GM21723 (cell line): ENCODE results near the gene RPL11.
"Not testable (repeated sequence)": the region's sequence is repeated elsewhere in the genome, so short reads cannot be mapped to it uniquely, and the experiment has no call there.

Experiments used
- ATAC-seq: cut with Tn5 transposase; IDR thresholded peaks from one replicate; pipeline ENCODE4 v1.9.1; 2021; ENCODE audit warnings: mild to moderate bottlenecking, moderate library complexity; ENCODE audit not compliant: unreplicated experiment

Gene RPL11

GRCh38 chr1:23684415-23684814 lies 7.2 kb upstream of the RPL11 start:
- ATAC-seq: no peak

GRCh38 chr1:23685197-23685596 lies 6.4 kb upstream of the RPL11 start:
- not testable (repeated sequence) for ATAC-seq

GRCh38 chr1:23687680-23688079 lies 3.9 kb upstream of the RPL11 start:
- not testable (repeated sequence) for ATAC-seq

GRCh38 chr1:23688281-23688680 lies 3.3 kb upstream of the RPL11 start:
- ATAC-seq: not testable (repeated sequence)

- no peak for ATAC-seq
Measured at GRCh38 chr1:23692308-23692871, 784 bp downstream of the RPL11 start.

GRCh38 chr1:23693599-23693998 lies 2.0 kb downstream of the RPL11 start:
- no peak for ATAC-seq

GRCh38 chr1:23694371-23694770 lies 2.8 kb downstream of the RPL11 start:
- ATAC-seq: no peak

- no peak for ATAC-seq
Measured at GRCh38 chr1:23695667-23696066, 4.1 kb downstream of the RPL11 start.

GRCh38 chr1:23696335-23696989 lies 4.9 kb downstream of the RPL11 start:
- ATAC-seq: no peak

- no peak for ATAC-seq
Measured at GRCh38 chr1:23698466-23698865, 6.9 kb downstream of the RPL11 start.

GRCh38 chr1:23699280-23700179 lies 7.9 kb downstream of the RPL11 start:
- ATAC-seq: no peak

- ATAC-seq: no peak
Measured at GRCh38 chr1:23701310-23701709, 9.7 kb downstream of the RPL11 start.

GRCh38 chr1:23701996-23702395 lies 10.4 kb downstream of the RPL11 start:
- ATAC-seq: no peak

GRCh38 chr1:23704834-23705495 lies 13.4 kb downstream of the RPL11 start:
- no peak for ATAC-seq

- ATAC-seq: no peak
Measured at GRCh38 chr1:23709229-23709628, 17.6 kb downstream of the RPL11 start.

- ATAC-seq: no peak
Measured at GRCh38 chr1:23718482-23718881, 26.9 kb downstream of the RPL11 start.

GRCh38 chr1:23719162-23719820 lies 27.7 kb downstream of the RPL11 start:
- ATAC-seq: no peak

- peak; percentile 54 for ATAC-seq
Measured at GRCh38 chr1:23720256-23720995, 28.8 kb downstream of the RPL11 start.

GRCh38 chr1:23722652-23723051 lies 31.0 kb downstream of the RPL11 start:
- ATAC-seq: no peak

GRCh38 chr1:23726686-23727085 lies 35.1 kb downstream of the RPL11 start:
- ATAC-seq: no peak
